ENCODE data around the gene SLC25A29.

Gene SLC25A29

DNA sequence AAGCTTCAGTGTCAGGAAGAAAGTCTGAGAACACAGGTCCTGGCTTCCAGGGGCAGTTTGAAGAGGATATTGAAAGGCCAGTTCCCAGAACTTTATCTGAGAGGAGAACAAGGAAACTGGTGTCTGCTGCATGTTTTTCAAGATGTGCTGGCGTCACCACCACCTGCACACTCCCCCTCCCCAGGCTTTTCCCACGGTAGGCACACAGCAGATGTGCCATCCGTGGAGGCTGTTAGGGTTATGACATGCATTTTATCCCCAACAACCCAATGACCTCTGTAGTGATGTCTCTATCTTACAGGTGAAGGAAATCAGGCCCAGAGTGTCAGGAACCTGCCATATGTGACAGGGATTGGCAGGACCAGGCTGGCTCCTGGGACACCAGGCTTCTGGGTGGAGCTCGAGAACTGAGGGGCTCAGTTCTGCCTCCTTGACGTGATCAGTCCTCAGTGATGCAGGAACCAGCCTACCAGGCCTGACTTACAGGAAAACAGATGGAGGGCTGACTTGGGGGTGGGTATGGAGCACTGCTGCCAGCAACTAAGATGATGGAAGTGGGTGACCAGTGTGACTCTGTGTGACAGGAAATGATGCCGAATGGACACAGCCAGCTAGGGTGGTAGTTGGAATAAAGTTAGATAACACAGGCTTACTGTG lies 33.6 kb upstream of the SLC25A29 start:
- TF ChIP-seq, protein P1, sequence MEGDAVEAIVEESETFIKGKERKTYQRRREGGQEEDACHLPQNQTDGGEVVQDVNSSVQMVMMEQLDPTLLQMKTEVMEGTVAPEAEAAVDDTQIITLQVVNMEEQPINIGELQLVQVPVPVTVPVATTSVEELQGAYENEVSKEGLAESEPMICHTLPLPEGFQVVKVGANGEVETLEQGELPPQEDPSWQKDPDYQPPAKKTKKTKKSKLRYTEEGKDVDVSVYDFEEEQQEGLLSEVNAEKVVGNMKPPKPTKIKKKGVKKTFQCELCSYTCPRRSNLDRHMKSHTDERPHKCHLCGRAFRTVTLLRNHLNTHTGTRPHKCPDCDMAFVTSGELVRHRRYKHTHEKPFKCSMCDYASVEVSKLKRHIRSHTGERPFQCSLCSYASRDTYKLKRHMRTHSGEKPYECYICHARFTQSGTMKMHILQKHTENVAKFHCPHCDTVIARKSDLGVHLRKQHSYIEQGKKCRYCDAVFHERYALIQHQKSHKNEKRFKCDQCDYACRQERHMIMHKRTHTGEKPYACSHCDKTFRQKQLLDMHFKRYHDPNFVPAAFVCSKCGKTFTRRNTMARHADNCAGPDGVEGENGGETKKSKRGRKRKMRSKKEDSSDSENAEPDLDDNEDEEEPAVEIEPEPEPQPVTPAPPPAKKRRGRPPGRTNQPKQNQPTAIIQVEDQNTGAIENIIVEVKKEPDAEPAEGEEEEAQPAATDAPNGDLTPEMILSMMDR (IDR thresholded peaks at IDR 0.05; ENCODE audit: extremely low read depth, insufficient read depth, missing control alignments) = no peak
- in situ Hi-C loops (cut with MboI; ENCODE audit: low pct_unique_long_range_greater_than_20kb, low sequenced_read_pairs, unreplicated experiment) = no loop called here
- DNase-seq (ENCODE audit: low spot score) = no peak

- peak; percentile 76 for DNase-seq (ENCODE audit: low spot score)
- TF ChIP-seq, protein P1 (IDR thresholded peaks at IDR 0.05; ENCODE audit: extremely low read depth, insufficient read depth, missing control alignments) = no peak
- in situ Hi-C loops (cut with MboI; ENCODE audit: low pct_unique_long_range_greater_than_20kb, low sequenced_read_pairs, unreplicated experiment) = no loop called here
Observed at GRCh38 chr14:100336618-100337530, 30.6 kb upstream of the SLC25A29 start.

DNA sequence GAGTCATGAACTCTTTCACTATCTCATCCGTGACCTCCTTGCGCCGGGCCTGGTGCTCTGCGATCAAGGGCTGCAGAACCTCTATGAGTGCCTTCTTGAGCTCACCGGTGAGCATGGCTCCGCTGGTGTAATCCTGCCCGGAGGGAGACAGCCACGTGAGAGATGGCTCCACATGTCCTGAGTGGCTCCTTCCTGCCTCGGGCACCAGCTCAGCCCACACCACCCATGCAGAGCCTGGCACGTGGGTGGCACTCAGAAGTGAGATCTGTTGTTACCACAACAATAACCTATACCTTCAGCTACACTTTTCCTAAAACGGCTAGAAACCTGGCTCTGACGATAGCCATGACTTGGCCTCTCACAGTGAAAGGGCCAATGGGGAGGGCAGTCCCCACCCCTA lies 28.7 kb upstream of the SLC25A29 start:
- TF ChIP-seq, protein P1 (IDR thresholded peaks at IDR 0.05; ENCODE audit: extremely low read depth, insufficient read depth, missing control alignments) = no peak
- no peak for DNase-seq (ENCODE audit: low spot score)
- in situ Hi-C loops (cut with MboI; ENCODE audit: low pct_unique_long_range_greater_than_20kb, low sequenced_read_pairs, unreplicated experiment) = no loop called here

GRCh38 chr14:100333827-100334226 lies 27.6 kb upstream of the SLC25A29 start:
- DNase-seq (ENCODE audit: low spot score) = no peak
- TF ChIP-seq, protein P1 (IDR thresholded peaks at IDR 0.05; ENCODE audit: extremely low read depth, insufficient read depth, missing control alignments) = no peak
- in situ Hi-C loops (cut with MboI; ENCODE audit: low pct_unique_long_range_greater_than_20kb, low sequenced_read_pairs, unreplicated experiment) = no loop called here

- in situ Hi-C loops (cut with MboI; ENCODE audit: low pct_unique_long_range_greater_than_20kb, low sequenced_read_pairs, unreplicated experiment) = no loop called here
- no peak for DNase-seq (ENCODE audit: low spot score)
- TF ChIP-seq, protein P1 (IDR thresholded peaks at IDR 0.05; ENCODE audit: extremely low read depth, insufficient read depth, missing control alignments) = no peak
Observed at GRCh38 chr14:100333311-100333710, 27.1 kb upstream of the SLC25A29 start.

DNA sequence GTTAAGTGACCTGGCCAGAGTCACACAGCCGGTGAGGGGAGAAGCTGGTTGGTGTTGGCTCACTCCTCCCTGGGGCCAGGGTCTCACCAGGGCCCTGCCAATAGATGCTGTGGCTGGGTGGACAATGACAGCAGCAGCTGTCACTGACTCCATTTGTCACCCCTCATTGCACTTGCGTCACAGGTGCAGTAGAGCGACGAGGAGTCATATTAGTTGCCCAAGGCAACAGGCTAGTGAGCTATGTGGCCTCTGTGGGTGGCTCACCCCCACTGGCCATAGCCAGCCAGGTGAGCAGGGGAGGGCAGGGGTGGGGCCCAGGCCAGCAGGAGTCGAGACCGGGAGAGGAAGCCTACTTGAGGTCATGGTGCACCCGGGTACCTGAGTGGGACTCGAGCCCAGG lies 26.6 kb upstream of the SLC25A29 start:
- in situ Hi-C loops (cut with MboI; ENCODE audit: low pct_unique_long_range_greater_than_20kb, low sequenced_read_pairs, unreplicated experiment) = no loop called here
- DNase-seq (ENCODE audit: low spot score) = no peak

More for the DNA sequence above, 26.6 kb upstream of the SLC25A29 start:
- TF ChIP-seq, protein P1 (IDR thresholded peaks at IDR 0.05; ENCODE audit: extremely low read depth, insufficient read depth, missing control alignments) = no peak

Measured in GM13977 (cell line).